HG03066 (cell line): ENCODE results near the gene FAIM2.
"Not testable (repeated sequence)": the region's sequence is repeated elsewhere in the genome, so short reads cannot be mapped to it uniquely, and the experiment has no call there.

Source experiments
- ATAC-seq: cut with Tn5 transposase; IDR thresholded peaks from one replicate; pipeline ENCODE4 v1.9.1; 2021; ENCODE audit warnings: low read depth; ENCODE audit not compliant: unreplicated experiment

FAIM2 gene

GRCh38 chr12:49867570-49868341, 35.9 kb downstream of the FAIM2 start:
- ATAC-seq: no peak

DNA sequence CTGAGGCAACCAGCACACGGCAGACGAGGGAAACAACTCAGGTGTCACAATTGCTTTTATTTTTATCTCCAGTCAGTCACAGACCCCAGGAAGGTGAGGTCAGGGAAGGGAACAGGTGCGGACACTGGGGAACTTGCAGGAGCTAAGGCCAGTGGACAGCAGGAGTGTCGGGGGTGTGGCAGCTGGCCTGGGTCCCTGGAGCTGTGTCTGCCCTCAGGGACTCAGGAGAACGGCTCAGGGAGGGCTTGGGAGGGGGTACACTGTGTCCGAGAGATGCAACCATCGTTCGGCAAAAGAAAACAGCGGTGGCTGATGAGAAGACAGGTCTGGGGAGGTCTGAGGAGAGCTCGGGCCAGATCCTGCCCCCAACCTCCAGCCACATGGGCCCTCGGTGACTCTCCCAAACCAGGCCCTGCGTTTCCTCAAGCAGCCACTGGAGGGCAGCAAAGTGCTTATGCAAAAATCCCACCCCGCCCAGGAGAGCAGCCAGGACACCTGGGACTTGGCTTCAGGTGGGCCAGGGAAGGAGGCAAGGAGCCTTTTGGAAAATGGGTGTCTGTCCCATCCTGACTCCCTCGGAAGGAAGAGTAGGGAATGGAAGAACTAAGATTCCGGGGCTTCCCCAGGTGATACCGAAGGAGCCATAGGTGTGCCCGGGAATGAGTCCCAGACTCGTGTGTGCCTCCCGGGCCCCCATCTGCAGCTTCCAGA, 36.7 kb downstream of the FAIM2 start:
- ATAC-seq: no peak

DNA sequence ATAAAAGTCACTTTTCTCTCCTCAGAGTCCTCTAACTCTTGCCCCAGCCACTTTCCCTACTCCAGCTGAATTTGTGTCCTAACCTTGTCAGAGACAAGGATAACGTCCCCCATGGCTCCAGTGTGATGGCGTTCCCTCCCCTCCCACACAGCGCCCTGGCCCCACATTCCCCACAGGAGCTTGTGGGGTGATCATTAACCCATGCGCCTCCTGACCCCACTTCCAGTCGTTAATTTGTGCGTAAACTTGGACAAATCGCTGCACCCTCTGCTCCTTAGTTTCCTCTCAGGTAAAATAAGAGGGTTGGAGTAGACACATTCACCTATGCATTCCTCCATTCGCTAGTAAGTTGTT, 37.9 kb downstream of the FAIM2 start:
- no peak for ATAC-seq

- no peak for ATAC-seq
These were observed 38.5 kb downstream of the FAIM2 start for GRCh38 chr12:49865109-49865781.

DNA sequence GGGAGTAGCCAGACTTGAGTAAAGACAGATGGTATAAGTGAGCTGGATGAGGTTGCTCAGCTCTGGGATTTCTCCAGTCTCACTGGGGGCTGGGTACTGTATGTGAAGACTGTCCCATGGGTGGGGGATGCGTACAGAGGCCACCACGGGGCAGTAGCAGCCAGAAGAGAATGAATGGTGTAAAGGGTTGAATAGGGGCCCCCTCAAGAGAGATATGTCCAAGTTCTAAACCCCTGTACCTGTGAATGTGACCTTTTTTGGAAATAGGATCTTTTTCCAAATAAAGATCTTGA, 39.0 kb downstream of the FAIM2 start:
- no peak for ATAC-seq

- no peak for ATAC-seq
These were observed 39.5 kb downstream of the FAIM2 start for GRCh38 chr12:49863946-49864797.

- not testable (repeated sequence) for ATAC-seq
These were observed 42.8 kb downstream of the FAIM2 start for GRCh38 chr12:49860921-49861320.

DNA sequence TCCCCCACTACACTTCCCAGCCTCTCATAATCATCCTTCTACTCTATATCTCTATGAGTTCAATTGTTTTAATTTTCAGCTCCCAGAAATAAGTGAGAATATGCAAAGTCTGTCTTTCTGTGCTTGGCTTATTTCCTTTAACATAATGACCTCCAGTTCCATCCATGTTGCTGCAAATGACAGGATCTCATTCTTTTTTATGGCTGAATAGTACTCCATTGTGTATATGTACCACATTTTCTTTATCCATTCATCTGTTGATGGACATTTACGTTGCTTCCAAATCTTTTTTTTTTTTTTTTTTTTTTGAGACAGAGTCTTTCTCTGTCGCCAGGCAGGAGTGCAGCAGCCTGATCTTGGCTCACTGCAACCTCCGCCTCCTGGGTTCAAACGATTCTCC, 47.8 kb downstream of the FAIM2 start:
- not testable (repeated sequence) for ATAC-seq

DNA sequence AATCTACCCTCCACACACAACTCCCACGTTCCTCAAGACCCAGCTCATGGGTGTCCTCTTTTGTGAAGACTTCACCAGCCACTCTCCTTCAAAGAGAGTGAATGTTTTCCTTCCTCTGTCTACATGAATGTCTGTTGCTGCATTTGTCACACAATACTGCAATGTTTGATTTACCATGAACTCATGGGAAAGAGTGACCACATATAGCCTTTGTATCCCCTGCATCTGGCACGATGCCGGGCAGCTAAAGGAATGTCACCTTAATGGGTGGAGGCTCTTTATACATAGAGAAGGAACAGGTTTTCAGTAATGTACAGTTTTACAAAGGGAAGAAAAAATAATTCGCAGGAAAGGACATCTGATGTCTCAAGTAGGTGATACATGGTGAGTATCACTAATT, 48.7 kb downstream of the FAIM2 start:
- ATAC-seq: no peak

GRCh38 chr12:49853671-49854070, 50.0 kb downstream of the FAIM2 start:
- no peak for ATAC-seq

GRCh38 chr12:49847161-49847560, 56.5 kb downstream of the FAIM2 start:
- no peak for ATAC-seq

- no peak for ATAC-seq
These were observed 57.7 kb downstream of the FAIM2 start for GRCh38 chr12:49846032-49846431.

DNA sequence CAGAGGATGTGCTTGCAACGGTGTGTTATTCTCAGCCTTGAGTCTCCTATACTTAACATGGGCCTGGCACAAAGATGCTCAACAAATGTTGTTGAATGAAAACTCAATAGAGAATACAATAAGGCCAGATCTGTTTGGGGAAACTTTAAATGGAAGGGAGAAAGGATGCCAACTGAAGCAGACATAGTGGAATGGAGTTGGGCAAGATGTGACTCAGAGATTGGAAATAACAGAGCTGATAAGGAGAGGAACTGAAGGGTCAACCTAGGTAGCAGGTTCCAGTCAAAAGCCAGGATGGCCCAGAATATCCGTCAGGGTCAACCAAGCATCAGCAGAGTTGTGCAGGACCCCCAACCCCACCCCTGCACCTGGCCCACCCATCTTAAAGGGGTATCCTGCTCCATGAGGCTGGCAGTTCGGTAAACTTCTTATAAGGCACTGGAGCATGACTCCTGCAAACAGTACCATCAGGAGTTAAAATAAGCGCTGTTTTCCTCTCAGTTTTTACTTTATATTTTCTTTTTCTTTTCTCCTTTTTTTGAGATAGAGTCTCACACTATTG, 59.7 kb downstream of the FAIM2 start:
- no peak for ATAC-seq

- ATAC-seq: no peak
These were observed 60.3 kb downstream of the FAIM2 start for GRCh38 chr12:49843411-49843810.

DNA sequence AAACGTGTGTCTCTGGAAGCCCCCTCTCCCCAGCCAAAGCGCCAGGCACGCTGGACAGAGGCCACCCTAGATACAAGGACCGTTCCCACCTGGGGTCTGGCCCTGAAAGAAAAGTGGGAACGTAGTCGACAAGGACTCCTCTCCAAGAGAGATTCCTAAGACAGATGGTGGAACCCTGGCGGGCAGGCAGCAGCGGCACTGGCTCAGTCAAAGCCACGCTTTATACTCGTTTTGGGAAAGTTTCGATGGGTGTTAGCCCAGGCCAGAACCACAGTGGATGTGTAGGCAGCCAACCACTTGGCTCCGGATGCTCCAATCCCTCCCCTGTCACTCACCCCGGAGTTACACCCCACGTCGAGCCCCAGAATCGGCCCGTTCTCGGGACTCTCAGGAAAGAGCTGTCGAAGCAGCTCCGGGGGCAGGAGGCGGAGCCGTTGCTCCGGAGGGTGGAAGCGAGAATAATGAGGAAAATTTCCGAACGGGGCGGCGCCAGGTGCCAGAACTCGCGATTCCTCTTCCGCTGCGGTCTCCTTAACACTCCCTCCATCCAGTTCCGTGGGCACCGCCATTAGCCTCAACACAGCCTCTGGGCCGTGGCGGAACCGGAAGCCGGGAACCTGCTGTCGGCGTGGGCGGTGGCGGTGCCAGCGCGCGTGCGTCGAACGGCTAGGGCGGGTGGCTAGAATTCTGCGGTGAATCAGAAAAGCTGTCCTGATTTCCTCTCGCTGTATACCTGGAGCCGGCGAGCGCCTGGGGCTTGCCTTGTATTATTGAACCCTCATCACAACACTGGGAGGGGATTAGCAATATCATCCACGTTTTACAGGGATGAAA, 61.0 kb downstream of the FAIM2 start, which contains the start of gene BCDIN3D:
BCDIN3D (minus strand) TSS at position 588 of the 834 bp plus-strand sequence; CDS start at position 569, 19 bp downstream.
- peak; percentile 80 for ATAC-seq

DNA sequence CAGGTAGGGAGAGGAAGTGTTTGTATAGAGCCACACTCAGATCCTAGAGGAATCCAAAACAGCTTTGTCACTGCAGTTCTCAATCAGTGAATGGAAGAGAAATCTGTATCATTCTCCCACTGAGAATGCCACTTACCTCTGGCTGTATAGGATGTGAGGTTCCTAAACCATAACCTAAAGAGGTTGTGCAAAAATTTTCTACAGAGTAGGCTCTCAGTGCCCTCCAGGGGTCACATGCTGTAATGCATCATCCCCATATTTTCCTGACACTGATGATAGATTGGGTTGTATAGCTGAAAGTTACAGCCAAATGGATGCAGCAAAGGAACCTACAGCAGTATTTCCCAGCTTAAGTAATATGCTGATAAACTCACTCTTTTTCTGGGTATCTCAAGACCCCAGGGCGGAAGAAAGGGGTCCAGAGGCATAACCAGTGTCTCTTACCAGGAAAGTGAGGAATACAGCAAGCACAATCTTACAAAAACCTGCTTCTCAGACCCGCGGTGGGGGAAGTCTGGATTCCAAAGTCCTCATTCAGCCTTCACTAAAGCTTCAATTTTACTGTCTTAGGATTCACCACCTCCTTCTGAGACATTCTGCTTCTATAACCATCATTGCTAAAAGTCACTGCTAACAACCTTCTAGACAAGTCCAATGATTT, 64.6 kb downstream of the FAIM2 start:
- ATAC-seq: no peak

DNA sequence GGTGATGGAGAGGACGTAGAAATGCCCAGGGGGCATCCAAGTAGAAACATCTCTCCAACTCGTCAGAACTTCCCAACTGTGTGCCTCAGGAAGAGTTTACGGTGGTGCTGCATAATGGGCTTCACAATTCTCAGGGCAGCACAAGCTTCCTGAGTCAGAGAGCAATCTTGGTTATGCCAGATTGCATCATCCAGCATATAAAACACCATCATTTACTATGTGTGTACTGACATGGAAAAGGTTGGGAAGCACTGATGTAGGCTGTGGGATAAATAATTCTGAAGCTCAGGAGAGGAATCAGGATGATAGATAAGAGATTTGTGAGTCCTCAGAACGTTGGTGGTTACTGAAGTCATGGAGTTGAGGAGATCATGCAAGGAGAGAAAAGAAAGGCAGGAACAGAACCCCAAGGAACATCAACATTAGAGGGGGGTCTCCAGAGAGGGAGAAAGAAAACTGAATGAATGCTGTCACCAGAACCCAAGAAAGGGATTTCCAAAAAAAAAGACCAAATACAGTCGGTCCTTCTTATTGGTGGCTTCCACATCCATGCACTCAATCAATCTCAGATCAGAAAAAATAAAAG, 70.8 kb downstream of the FAIM2 start:
- ATAC-seq: no peak

DNA sequence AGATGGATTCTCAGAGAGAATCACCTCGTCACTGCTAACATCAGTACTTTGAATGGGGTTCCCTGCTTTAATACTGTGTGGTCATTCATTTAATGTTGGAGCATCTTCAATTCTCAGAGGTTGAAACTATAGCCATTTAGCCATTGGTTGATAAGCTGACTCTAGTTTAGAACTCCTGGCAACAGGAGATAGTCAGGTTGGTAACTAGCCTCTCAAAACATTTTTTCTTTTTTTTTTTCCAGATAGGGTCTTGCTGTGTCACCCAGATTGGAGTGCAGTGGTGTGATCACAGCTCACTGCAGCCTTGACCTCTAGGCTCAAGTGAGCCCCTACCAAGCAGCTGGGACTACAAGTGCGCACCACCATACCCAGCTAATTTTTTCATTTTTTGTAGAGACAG, 72.0 kb downstream of the FAIM2 start:
- ATAC-seq: no peak
